ENCODE results near the gene CDC42EP2.
A peak's percentile ranks its signal among the peaks of the same experiment; 100 is the strongest.

The CDC42EP2 gene

DNA sequence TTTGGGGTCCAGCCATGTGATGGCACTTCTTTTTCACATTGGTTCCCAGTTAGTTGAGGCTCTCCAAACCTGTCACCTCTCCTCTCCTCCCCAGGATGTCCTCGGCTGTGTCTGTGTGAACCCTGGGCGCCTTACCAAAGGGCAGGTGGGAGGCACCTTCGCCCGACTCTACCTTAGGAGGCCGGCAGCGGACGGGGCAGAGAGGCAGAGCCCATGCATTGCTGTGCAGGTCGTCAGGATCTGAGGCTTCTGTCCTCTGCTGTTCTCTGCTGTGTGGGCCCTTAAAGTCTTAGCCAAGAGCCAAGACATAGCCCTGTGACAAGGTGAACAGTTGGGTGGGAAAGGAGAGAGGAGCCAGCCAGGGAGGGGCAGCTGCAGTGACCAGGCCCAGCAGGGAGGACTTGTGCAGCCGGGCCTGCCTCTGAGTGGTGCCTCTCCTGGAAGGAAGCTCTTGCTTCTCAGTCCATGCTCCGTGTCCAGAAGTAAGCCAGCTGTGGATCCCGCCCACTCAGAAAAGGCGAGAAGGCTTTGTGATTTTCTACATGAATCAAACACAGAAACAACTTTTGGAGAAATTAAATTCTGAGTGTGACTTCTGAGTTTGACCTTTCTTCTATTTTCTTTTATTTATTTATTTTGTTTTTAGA, 17.5 kb upstream of the CDC42EP2 start:
- no peak overlapping the region for H3K4me3 ChIP-seq (ENCODE audit: control insufficient read depth, low read depth, low read length)
- no peak for DNase-seq (ENCODE audit: low read depth)
- no peak for TF ChIP-seq CTCF (IDR thresholded peaks at IDR 0.05; ENCODE audit: control insufficient read depth, insufficient read depth, low read depth, low read length, missing control alignments)

- TF ChIP-seq CTCF (IDR thresholded peaks at IDR 0.05; ENCODE audit: control insufficient read depth, insufficient read depth, low read depth, low read length, missing control alignments) = no peak
- H3K4me3 ChIP-seq (ENCODE audit: control insufficient read depth, low read depth, low read length) = no peak overlapping the region
- no peak for DNase-seq (ENCODE audit: low read depth)
Measured at GRCh38 chr11:65298131-65298535, 16.5 kb upstream of the CDC42EP2 start.

- no peak for TF ChIP-seq CTCF (IDR thresholded peaks at IDR 0.05; ENCODE audit: control insufficient read depth, insufficient read depth, low read depth, low read length, missing control alignments)
- DNase-seq (ENCODE audit: low read depth) = peak; percentile 60
- H3K4me3 ChIP-seq (ENCODE audit: control insufficient read depth, low read depth, low read length) = no peak overlapping the region
Measured at GRCh38 chr11:65298655-65299179, 15.9 kb upstream of the CDC42EP2 start.

GRCh38 chr11:65300621-65301275, 13.9 kb upstream of the CDC42EP2 start:
- H3K4me3 ChIP-seq (ENCODE audit: control insufficient read depth, low read depth, low read length) = no peak overlapping the region
- no peak for TF ChIP-seq CTCF (IDR thresholded peaks at IDR 0.05; ENCODE audit: control insufficient read depth, insufficient read depth, low read depth, low read length, missing control alignments)
- DNase-seq (ENCODE audit: low read depth) = no peak

DNA sequence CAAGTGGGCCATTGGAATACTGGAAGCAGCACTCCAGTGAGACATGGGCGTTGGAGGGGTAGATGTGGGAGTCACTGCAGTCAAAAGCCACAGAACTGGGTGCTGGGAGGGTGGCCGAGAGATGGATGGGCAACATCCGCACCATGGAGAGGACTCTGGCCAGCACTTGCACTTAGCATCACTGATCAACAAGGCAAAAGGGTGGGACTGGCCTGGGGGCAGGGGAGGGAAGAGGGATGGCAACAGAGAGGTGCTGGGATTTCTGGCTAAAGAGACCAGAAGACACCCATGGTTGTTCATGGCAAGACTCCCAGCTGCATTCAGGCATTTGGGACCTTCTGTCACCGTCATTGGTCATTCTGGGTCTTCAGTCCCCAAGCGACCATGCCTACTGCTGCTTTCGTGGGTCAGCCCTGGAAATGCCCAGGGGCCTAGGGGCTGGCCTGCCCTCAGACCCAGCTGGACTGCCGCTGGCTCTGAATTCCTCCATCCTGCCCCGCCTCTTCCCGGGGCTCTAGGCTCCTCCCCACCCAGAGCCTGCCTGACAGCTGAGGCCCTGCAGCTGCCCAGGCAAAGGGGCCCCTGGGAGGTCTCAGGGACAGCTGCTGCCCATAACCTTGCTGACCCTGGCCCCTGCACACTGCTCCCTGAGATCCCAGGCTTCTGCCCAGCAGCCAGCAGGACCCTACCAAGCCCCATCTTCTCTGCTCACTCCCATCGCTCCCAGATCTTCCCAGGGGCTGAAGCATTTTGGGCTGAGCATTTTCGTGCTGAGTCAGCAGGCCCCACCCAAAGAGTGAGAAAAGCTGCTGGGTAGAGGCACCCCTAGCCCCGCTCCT, 13.0 kb upstream of the CDC42EP2 start:
- TF ChIP-seq CTCF (IDR thresholded peaks at IDR 0.05; ENCODE audit: control insufficient read depth, insufficient read depth, low read depth, low read length, missing control alignments) = no peak
- no peak for DNase-seq (ENCODE audit: low read depth)
- H3K4me3 ChIP-seq (ENCODE audit: control insufficient read depth, low read depth, low read length) = no peak overlapping the region

GRCh38 chr11:65303555-65303954, 11.1 kb upstream of the CDC42EP2 start:
- no peak overlapping the region for H3K4me3 ChIP-seq (ENCODE audit: control insufficient read depth, low read depth, low read length)
- TF ChIP-seq CTCF (IDR thresholded peaks at IDR 0.05; ENCODE audit: control insufficient read depth, insufficient read depth, low read depth, low read length, missing control alignments) = no peak
- no peak for DNase-seq (ENCODE audit: low read depth)

Data from AG09309 (cell line).